ENCODE measurements around the gene CHRNA4. TPM values are rescaled to one million over a fixed set of nuclear protein-coding genes. Genes with fewer than 3 reads are reported as not detected.

The CHRNA4 gene
- total RNA-seq, 2 donors from 2014 or later = not detected

- Mint-ChIP-seq H3K4me1 (ENCODE audit: low read depth in 2 of 2) (no peaks in the 10 kb centered on the region), H3K27ac (no peak overlapping the region), H3K27me3 (no peaks in the 10 kb centered on the region), H3K36me3 (no peaks in the 10 kb centered on the region), H3K4me3 (no peak overlapping the region), H3K9me3 (no peaks in the 10 kb centered on the region)
- ATAC-seq = no peak
- DNase-seq (ENCODE audit: low spot score) = no peak
Measured at GRCh38 chr20:63402181-63402859, 41.2 kb upstream of the CHRNA4 start.

DNA sequence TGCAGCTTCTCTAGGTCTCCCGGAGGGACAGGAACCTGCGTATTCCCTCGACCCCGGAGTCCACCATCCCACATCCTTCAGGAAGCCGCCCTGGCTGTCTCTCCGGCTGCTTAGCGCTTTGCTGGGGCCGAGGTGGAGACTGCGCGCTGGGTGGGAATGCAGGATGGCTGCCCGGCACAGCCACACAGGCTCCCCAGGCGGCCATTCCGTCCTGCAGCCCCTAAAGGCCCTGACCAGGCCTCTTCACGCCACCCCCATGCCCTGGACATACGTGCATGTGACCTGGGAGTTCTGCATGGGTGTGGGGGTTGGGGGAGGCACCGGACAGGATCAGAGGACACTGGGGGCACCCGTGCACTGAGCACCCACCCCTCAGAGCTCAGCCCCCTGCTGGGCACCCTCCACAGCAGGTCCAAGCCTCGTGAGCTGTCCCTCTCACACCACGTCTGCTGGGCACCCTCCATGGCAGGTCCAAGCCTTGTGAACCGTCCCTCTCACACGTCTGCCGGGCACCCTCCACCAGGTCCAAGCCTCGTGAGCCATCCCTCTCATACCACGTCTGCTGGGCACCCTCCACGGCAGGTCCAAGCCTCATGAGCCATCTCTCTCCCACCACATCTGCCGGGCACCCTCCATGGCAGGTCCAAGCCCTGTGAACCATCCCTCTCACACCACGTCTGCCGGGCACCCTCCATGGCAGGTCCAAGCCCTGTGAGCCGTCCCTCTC, 40.4 kb upstream of the CHRNA4 start:
- DNase-seq (ENCODE audit: low spot score) (no peak), ATAC-seq (no peak)
- Mint-ChIP-seq H3K27me3 (no peaks in the 10 kb centered on the region), H3K4me1 (ENCODE audit: low read depth in 2 of 2) (no peaks in the 10 kb centered on the region), H3K27ac (no peak overlapping the region), H3K36me3 (no peaks in the 10 kb centered on the region), H3K4me3 (no peak overlapping the region), H3K9me3 (no peaks in the 10 kb centered on the region)

DNA sequence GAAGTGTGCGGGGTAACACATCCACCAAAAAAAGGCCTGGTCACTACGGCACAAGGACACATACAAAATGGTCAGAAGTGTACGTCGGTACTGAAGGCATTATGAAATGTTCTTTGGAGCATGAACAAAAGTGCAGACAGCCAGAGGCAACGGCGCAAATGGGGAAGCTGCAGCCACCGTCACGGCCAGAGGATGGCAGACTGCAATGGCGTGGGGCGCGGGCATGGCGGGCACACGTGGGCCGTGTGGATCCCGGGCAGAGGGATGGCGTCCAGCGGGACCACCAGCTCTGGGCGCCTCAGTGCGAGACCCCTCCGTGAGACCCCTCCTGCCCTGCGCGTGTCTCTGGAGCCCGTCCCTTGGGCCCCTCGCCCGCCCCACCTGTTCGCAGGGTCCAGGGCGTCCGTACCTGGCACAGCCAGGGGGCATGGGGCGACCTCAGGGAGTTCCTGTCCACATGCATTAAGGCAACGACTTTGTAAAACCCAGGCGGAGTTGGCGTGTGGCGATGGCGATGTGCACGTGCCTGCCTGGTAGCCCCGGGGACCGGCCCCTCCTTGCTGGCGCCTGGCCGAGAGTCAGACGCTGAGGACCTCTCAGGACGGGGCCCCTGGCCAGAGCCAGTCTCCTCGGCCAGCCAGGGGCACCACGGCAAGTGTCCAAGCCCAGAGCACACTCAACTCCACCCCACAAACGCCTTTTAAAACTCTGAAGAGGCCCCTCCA, 39.5 kb upstream of the CHRNA4 start:
- Mint-ChIP-seq H3K27me3 (no peaks in the 10 kb centered on the region), H3K36me3 (no peaks in the 10 kb centered on the region), H3K4me3 (no peak overlapping the region), H3K9me3 (no peaks in the 10 kb centered on the region), H3K4me1 (ENCODE audit: low read depth in 2 of 2) (no peaks in the 10 kb centered on the region), H3K27ac (no peak overlapping the region)
- DNase-seq (ENCODE audit: low spot score) = no peak
- no peak for ATAC-seq

DNA sequence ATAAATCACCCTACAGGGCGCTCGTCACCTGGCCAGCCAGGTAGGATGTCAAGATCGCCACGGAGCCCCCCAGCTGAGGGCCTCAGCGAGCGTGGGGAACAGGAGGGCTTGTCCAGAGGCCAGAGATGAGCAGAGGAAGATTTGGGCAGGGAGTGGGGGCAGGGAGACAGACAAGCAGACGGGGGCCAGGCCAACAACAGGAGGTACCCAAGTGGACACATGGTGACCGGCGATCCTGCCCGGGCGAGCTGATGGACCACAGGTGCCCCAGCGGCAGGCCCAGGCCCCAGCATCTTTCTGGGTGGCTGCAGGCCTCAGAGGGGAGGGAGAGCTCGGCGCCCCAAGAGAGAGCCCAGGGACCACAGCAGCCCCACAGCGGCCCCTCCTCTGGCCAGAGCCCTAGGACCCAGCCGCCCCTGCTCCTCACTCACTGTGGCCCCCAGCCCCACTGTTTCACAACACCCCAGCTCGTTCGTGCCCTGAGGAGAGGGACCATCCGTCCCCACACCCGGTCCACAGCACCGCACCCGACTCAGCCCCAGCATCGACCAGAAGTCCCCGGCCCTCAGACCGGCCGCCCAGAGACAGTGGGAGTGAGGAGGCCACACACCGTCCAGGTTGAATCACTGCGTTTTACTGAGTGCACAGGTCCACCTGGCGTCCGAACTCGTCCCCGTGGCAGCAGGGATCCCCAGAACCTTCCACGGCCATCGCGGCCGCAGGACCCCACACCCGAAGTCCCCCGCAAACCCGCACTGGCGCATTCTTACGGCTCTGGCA, 38.6 kb upstream of the CHRNA4 start:
- no peak for DNase-seq (ENCODE audit: low spot score)

DNA sequence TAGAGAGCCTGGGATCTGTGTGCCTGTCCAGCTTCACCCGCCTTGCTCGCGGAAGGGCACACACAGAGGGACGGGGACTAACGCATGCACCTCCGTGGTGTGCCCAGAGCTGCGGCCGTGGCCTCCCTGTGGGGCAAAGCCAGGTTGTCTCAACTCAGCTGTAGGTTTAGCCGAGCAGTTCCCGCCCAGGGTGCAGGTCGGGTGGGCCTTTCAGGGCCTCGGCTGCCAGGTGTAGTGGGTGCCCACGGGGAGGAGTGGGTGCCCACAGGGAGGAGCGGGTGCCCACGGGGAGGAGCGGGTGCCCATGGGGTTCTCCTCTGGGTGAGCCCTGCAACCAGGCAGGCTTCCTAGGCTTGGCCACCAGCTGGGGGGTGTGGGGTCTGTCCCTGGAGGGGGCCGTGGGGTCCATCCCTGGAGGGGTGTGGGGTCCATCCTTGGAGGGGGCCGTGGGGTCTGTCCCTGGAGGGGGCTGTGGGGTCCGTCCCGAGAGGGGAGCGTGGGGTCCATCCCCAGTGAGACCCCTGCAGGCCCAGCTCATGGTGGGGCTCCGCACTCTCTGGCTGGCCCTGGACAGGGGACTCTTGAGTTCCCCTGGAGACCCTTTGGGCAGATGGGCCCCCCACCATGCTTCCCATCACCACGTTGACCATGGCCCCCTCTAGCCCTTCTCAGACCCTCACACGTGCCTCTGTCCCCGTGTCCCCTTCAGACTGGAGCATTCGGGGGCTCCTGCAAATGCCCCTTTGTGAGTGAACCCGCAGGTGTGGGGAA, 37.8 kb upstream of the CHRNA4 start:
- no peaks in the 10 kb centered on the region for H3K9me3 Mint-ChIP-seq
- no peaks in the 10 kb centered on the region for H3K4me1 Mint-ChIP-seq (ENCODE audit: low read depth in 2 of 2)

More for the DNA sequence above, 38.6 kb upstream of the CHRNA4 start:
- Mint-ChIP-seq H3K4me1 (ENCODE audit: low read depth in 2 of 2) (no peaks in the 10 kb centered on the region), H3K27ac (no peak overlapping the region), H3K4me3 (no peak overlapping the region), H3K36me3 (no peaks in the 10 kb centered on the region), H3K27me3 (no peaks in the 10 kb centered on the region), H3K9me3 (no peaks in the 10 kb centered on the region)
- ATAC-seq = no peak

GRCh38 chr20:63397946-63398450, 36.8 kb upstream of the CHRNA4 start:
- H3K27ac Mint-ChIP-seq = no peak overlapping the region
- no peak overlapping the region for H3K4me3 Mint-ChIP-seq
- H3K27me3 Mint-ChIP-seq = no peaks in the 10 kb centered on the region
- no peaks in the 10 kb centered on the region for H3K4me1 Mint-ChIP-seq (ENCODE audit: low read depth in 2 of 2)
- DNase-seq (ENCODE audit: low spot score) (no peak), ATAC-seq (no peak)
- no peaks in the 10 kb centered on the region for H3K36me3 Mint-ChIP-seq
- no peaks in the 10 kb centered on the region for H3K9me3 Mint-ChIP-seq

More for the DNA sequence above, 37.8 kb upstream of the CHRNA4 start:
- no peak for ATAC-seq
- H3K4me3 Mint-ChIP-seq = no peak overlapping the region
- no peak overlapping the region for H3K27ac Mint-ChIP-seq
- no peaks in the 10 kb centered on the region for H3K36me3 Mint-ChIP-seq
- no peaks in the 10 kb centered on the region for H3K27me3 Mint-ChIP-seq
- no peak for DNase-seq (ENCODE audit: low spot score)

GRCh38 chr20:63397155-63397843, 36.1 kb upstream of the CHRNA4 start:
- DNase-seq (ENCODE audit: low spot score) = no peak
- Mint-ChIP-seq H3K27ac (no peak overlapping the region), H3K4me1 (ENCODE audit: low read depth in 2 of 2) (no peaks in the 10 kb centered on the region), H3K36me3 (no peaks in the 10 kb centered on the region), H3K4me3 (no peak overlapping the region), H3K27me3 (no peaks in the 10 kb centered on the region), H3K9me3 (no peaks in the 10 kb centered on the region)
- ATAC-seq = no peak

- Mint-ChIP-seq H3K9me3 (no peaks in the 10 kb centered on the region), H3K27me3 (no peaks in the 10 kb centered on the region), H3K4me1 (ENCODE audit: low read depth in 2 of 2) (no peaks in the 10 kb centered on the region), H3K4me3 (no peak overlapping the region), H3K36me3 (no peaks in the 10 kb centered on the region), H3K27ac (no peak overlapping the region)
- DNase-seq (ENCODE audit: low spot score) = no peak
- ATAC-seq = no peak
Measured at GRCh38 chr20:63396300-63396699, 35.2 kb upstream of the CHRNA4 start.

GRCh38 chr20:63395723-63396122, 34.6 kb upstream of the CHRNA4 start:
- no peaks in the 10 kb centered on the region for H3K27me3 Mint-ChIP-seq
- H3K27ac Mint-ChIP-seq = no peak overlapping the region
- no peaks in the 10 kb centered on the region for H3K4me1 Mint-ChIP-seq (ENCODE audit: low read depth in 2 of 2)
- no peaks in the 10 kb centered on the region for H3K36me3 Mint-ChIP-seq
- ATAC-seq = no peak
- no peak for DNase-seq (ENCODE audit: low spot score)
- H3K9me3 Mint-ChIP-seq = no peaks in the 10 kb centered on the region
- no peak overlapping the region for H3K4me3 Mint-ChIP-seq

DNA sequence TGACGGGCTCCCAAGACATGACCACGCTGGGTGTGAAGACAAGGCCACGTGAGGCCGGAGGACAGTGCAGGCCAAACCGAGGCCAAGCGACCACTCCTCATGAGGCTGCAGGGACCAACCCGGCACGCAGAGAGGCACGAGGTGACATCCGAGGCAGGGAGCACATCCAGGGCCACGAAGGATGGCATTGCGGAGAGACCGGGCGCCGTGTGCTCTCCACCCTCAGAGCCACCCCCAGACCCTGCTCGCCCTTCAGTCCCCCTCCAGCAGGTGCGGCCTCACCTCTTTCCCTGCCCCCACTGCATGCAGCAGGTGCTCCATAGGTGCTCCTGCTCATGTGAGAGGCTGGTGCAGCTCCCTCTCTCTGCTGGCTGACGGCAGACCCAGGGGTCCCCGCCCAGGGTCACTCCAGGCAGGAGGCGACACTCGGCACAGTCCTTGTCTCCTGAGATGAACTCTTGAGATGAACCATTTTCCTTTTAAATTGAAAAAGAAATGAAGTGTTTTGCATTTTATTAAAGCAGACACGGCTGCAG, 33.8 kb upstream of the CHRNA4 start:
- no peak overlapping the region for H3K27ac Mint-ChIP-seq
- ATAC-seq (no peak), DNase-seq (ENCODE audit: low spot score) (no peak)
- no peaks in the 10 kb centered on the region for H3K9me3 Mint-ChIP-seq
- no peak overlapping the region for H3K4me3 Mint-ChIP-seq
- no peaks in the 10 kb centered on the region for H3K27me3 Mint-ChIP-seq
- H3K4me1 Mint-ChIP-seq (ENCODE audit: low read depth in 2 of 2) = no peaks in the 10 kb centered on the region
- no peaks in the 10 kb centered on the region for H3K36me3 Mint-ChIP-seq

GRCh38 chr20:63394069-63394919, 33.1 kb upstream of the CHRNA4 start:
- ATAC-seq = no peak
- no peaks in the 10 kb centered on the region for H3K4me1 Mint-ChIP-seq (ENCODE audit: low read depth in 2 of 2)
- no peaks in the 10 kb centered on the region for H3K27me3 Mint-ChIP-seq
- no peaks in the 10 kb centered on the region for H3K9me3 Mint-ChIP-seq
- H3K4me3 Mint-ChIP-seq = no peak overlapping the region
- no peak overlapping the region for H3K27ac Mint-ChIP-seq
- H3K36me3 Mint-ChIP-seq = no peaks in the 10 kb centered on the region
- DNase-seq (ENCODE audit: low spot score) = no peak

DNA sequence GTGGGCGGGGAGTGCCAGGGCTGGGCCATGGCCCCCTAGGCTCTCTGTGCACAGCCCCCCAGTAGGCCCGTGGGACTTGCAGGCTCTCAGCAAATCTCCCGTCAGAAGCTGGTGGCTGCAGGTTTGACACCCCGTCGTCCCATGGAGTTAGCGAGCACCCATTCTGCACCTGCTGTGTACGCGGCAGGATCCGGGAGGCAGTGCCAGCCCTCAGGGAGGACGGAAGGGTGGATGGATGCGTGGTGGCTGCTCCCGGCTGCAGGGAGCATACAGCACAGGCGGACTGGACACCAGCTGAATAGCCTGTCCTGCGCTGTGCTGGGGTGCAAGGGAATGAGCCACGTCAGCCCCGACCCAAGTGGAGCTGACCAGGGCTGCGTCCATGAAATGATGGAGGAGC, 32.4 kb upstream of the CHRNA4 start:
- Mint-ChIP-seq H3K36me3 (no peaks in the 10 kb centered on the region), H3K9me3 (no peaks in the 10 kb centered on the region), H3K4me3 (no peak overlapping the region), H3K4me1 (ENCODE audit: low read depth in 2 of 2) (no peaks in the 10 kb centered on the region), H3K27ac (no peak overlapping the region), H3K27me3 (no peaks in the 10 kb centered on the region)
- no peak for DNase-seq (ENCODE audit: low spot score)
- no peak for ATAC-seq
